ENCODE results near the gene KRTAP10-10.
"Not testable (repeated sequence)": the region's sequence is repeated elsewhere in the genome, so short reads cannot be mapped to it uniquely, and the experiment has no call there.

The KRTAP10-10 gene

DNA sequence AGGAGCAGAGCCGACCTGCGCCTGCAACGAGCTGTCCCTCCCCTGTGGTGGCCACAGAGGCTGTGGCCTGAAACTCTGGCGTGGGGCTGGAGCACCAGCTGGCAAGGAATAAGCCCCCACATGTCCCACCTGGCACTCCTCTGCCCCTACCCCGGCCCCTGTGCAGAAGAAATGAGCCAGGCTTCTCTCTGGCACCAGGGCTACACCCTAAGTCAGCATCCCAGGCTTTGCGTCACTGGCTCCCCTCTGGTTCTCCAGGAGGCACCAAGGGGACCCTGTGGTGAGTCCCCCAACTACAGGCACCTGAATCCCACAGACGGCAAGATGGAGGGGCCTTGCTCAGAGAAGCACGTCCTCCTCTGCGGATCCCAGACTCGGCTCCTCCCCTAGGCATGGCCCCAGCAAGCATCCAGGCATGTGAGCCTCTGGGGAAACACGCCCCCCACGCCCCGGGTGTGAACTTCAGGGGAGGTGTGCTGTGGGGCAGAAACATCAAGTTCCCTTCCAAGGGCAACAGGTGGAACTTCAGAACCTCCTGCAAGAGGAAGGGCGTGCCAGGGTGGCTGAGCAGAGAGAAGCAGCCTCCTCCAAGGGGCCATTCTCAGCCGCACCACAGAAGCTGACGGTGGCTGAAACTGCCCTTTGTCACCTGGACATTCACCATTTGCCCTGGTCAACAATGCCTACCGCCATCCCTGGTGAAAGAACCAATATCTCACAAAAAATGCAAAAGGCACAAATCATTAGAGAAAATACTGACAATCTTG is 33.9 kb upstream of the KRTAP10-10 start:
- Histone ChIP-seq H3K36me3 (no peaks in the 10 kb centered on the region), H3K9me3 (no peaks in the 10 kb centered on the region), H3K27ac (no peak overlapping the region), H3K4me3 (ENCODE audit: low read depth in 1 of 2, low read length in 1 of 2) (no peak overlapping the region), H3K27me3 (peaks cover 20% of the 10 kb centered on the region), H3K4me1 (ENCODE audit: control insufficient read depth in 1 of 2, insufficient read depth in 1 of 2, low read depth in 1 of 2, low read length in 1 of 2) (no peaks in the 10 kb centered on the region)
- TF ChIP-seq, protein P1, sequence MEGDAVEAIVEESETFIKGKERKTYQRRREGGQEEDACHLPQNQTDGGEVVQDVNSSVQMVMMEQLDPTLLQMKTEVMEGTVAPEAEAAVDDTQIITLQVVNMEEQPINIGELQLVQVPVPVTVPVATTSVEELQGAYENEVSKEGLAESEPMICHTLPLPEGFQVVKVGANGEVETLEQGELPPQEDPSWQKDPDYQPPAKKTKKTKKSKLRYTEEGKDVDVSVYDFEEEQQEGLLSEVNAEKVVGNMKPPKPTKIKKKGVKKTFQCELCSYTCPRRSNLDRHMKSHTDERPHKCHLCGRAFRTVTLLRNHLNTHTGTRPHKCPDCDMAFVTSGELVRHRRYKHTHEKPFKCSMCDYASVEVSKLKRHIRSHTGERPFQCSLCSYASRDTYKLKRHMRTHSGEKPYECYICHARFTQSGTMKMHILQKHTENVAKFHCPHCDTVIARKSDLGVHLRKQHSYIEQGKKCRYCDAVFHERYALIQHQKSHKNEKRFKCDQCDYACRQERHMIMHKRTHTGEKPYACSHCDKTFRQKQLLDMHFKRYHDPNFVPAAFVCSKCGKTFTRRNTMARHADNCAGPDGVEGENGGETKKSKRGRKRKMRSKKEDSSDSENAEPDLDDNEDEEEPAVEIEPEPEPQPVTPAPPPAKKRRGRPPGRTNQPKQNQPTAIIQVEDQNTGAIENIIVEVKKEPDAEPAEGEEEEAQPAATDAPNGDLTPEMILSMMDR (IDR thresholded peaks at IDR 0.05), result no peak

DNA sequence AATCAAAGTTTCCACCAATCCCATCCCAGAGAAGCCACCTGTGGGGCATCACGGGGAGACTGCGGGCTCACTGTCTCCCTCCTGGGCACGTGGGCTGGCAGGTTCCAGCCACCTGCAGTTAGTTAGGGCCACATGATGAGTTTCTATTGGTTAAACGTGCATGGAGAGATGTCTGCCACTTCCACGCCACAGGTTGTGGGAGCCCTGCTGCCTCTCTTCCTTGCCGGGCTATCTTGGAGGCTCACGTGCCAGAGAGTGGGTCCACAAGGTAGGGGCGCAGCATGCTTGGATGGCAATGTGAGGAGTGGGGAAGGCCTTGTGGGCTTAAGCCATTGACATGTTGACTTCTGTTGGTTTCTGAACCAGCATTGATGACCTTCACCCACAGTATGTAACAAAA is 33.2 kb upstream of the KRTAP10-10 start:
- no peaks in the 10 kb centered on the region for H3K4me1 ChIP-seq (ENCODE audit: control insufficient read depth in 1 of 2, insufficient read depth in 1 of 2, low read depth in 1 of 2, low read length in 1 of 2)
- TF ChIP-seq, protein P1 (IDR thresholded peaks at IDR 0.05), result no peak
- H3K27me3 ChIP-seq, result peaks cover 15% of the 10 kb centered on the region
- no peaks in the 10 kb centered on the region for H3K36me3 ChIP-seq
- no peak overlapping the region for H3K4me3 ChIP-seq (ENCODE audit: low read depth in 1 of 2, low read length in 1 of 2)
- H3K27ac ChIP-seq, result no peak overlapping the region
- H3K9me3 ChIP-seq, result no peaks in the 10 kb centered on the region

DNA sequence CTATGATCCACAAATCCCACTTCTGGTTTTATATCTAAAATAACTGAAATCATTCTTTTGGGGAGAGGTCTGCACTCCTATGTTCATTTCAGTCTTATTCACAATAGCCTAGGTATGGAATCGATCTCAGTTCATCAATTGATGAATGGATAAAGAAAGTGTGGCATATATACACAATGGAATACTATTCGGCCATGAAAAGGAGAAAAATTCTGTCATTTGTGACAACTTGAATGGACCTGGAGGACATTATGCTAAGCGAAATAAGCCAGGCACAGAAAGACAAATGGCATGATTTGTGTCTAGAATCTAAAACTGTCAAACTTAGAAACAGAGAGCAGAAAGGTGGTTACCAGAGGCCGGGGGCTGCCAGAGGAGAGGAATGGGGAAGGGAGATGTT is 30.7 kb upstream of the KRTAP10-10 start:
- Histone ChIP-seq H3K27me3 (peaks cover 15% of the 10 kb centered on the region), H3K4me1 (ENCODE audit: control insufficient read depth in 1 of 2, insufficient read depth in 1 of 2, low read depth in 1 of 2, low read length in 1 of 2) (no peaks in the 10 kb centered on the region), H3K27ac (no peak overlapping the region), H3K9me3 (no peaks in the 10 kb centered on the region), H3K4me3 (ENCODE audit: low read depth in 1 of 2, low read length in 1 of 2) (no peak overlapping the region), H3K36me3 (no peaks in the 10 kb centered on the region)
- TF ChIP-seq, protein P1 (IDR thresholded peaks at IDR 0.05), result no peak

DNA sequence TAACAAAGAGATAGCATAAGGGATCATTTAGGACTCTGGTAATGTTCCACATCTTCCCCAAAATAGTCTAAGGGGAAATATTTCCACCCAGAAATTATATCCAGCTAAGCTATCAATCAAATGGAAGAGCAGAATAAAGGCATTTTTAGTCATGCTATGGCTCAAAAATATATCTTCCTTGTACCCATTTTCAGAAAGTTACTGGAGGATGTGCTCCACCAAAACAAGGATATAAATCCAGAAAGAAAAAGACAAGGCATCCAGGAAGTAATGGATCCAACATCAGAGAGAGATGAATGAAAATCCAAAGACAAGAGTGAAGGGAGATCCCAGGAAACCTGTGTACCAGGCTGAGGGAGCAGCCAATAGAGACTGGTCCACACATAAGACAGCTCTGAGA is 28.0 kb upstream of the KRTAP10-10 start:
- H3K27me3 ChIP-seq, result peaks cover 6% of the 10 kb centered on the region
- no peaks in the 10 kb centered on the region for H3K36me3 ChIP-seq
- no peaks in the 10 kb centered on the region for H3K9me3 ChIP-seq
- no peak overlapping the region for H3K27ac ChIP-seq
- H3K4me1 ChIP-seq (ENCODE audit: control insufficient read depth in 1 of 2, insufficient read depth in 1 of 2, low read depth in 1 of 2, low read length in 1 of 2), result no peaks in the 10 kb centered on the region
- TF ChIP-seq, protein P1 (IDR thresholded peaks at IDR 0.05), result no peak
- H3K4me3 ChIP-seq (ENCODE audit: low read depth in 1 of 2, low read length in 1 of 2), result no peak overlapping the region

DNA sequence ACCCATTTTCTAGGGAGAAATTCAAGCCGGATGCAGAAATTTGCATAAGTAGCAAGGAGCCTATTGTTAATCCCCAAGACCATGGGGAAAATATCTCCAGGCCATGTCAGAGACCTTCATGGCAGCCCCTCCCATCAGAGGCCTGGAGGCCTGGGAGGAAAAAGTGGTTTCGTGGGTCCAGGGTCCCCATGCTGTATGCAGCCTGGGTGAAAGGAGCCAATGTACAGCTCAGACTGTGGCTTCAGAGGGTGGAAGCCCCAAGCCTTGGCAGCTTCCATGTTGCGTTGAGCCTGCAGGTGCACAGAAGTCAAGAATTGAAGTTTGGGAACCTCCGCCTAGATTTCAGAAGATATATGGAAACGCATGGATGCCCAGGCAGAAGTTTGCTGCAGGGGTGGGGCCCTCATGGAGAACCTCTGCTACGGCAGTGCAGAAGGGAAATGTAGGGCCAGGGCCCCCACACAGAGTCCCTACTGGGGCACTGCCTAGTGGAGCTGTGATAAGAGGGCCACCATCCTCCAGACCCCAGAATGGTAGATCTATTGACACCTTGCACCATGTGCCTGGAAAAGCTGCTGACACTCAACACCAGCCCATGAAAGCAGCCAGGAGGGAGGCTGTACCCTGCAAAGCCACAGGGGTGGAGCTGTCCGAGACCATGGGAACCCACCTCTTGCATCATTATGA is 26.9 kb upstream of the KRTAP10-10 start:
- H3K9me3 ChIP-seq; H3K4me3 ChIP-seq (ENCODE audit: low read depth in 1 of 2, low read length in 1 of 2); H3K27me3 ChIP-seq; H3K27ac ChIP-seq; H3K4me1 ChIP-seq (ENCODE audit: control insufficient read depth in 1 of 2, insufficient read depth in 1 of 2, low read depth in 1 of 2, low read length in 1 of 2); H3K36me3 ChIP-seq: not testable (repeated sequence)

DNA sequence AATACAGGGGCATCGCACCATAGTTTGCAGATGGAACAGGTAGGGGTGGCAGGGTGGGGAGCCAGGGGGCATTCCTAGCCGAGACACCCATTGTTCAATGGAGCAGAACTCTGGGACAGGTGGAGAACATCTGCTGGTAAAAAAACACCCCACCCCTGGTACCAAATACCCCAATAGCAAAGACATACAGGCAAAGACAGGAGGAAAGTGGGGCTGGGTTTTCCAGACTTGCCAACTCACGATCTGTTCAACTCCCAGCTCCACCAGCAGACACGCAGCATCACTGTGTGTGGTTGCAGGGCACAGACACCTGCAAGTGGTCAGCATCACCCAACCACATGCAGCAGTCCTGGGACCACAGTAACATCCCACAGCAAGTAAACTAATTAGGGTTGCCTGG is 25.6 kb upstream of the KRTAP10-10 start:
- Histone ChIP-seq H3K36me3 (no peaks in the 10 kb centered on the region), H3K27me3 (peaks cover 3% of the 10 kb centered on the region), H3K4me3 (ENCODE audit: low read depth in 1 of 2, low read length in 1 of 2) (no peak overlapping the region), H3K9me3 (no peaks in the 10 kb centered on the region), H3K4me1 (ENCODE audit: control insufficient read depth in 1 of 2, insufficient read depth in 1 of 2, low read depth in 1 of 2, low read length in 1 of 2) (peaks cover 0 to under 1% of the 10 kb centered on the region in 2 experiments), H3K27ac (no peak overlapping the region)
- TF ChIP-seq, protein P1 (IDR thresholded peaks at IDR 0.05), result no peak
